ENCODE measurements around the gene HSF5. TPM values are rescaled to one million over a fixed set of nuclear protein-coding genes. Genes with fewer than 3 reads are reported as not detected.

The HSF5 gene
- total RNA-seq, 4 donors from 2014 or later: under 0.01 to 0.13 TPM; not detected in 2

GRCh38 chr17:58515286-58515685 lies 27.1 kb upstream of the HSF5 start:
- WGBS: 63% methylated on average over 2 of the region's 2 CpGs

GRCh38 chr17:58514770-58515157 lies 26.6 kb upstream of the HSF5 start:
- no peaks in the 10 kb centered on the region for H3K9me3 ChIP-seq
- peaks cover 19 to 31% (median 31%) of the 10 kb centered on the region in 4 donors for H3K36me3 ChIP-seq
- TF ChIP-seq POLR2AphosphoS5 (IDR thresholded peaks at IDR 0.05) (no peak), CTCF (IDR thresholded peaks at IDR 0.05) (no peak), POLR2A (IDR thresholded peaks at IDR 0.05; ENCODE audit: low read depth) (no peak)
- peaks cover 31 to 63% (median 56%) of the 10 kb centered on the region in 4 donors for H3K4me1 ChIP-seq
- WGBS: 20% methylated on average over 11 of the region's 11 CpGs
- H3K27me3 ChIP-seq: no peaks in the 10 kb centered on the region
- H3K27ac ChIP-seq (replicated peaks in 1 of 4): peak overlapping the region; percentile 86 to 99 (median 92)
- peak overlapping the region; percentile 67 to 81 (median 73) for H3K4me3 ChIP-seq
- intact Hi-C loops (cut with DNase I): loop anchor here (5.0 to 10.0 kb wide), 3 partner anchors 118 to 640 kb away; partner anchors contain the start of genes PRR11, SKA2 and SUPT4H1
- no peak for DNase-seq (ENCODE audit: extremely low spot score)

More at GRCh38 chr17:58515286-58515685, 27.1 kb upstream of the HSF5 start:
- intact Hi-C loops (cut with DNase I): loop anchor here (5.0 to 10.0 kb wide), 3 partner anchors 117 to 640 kb away; partner anchors contain the start of genes PRR11, SKA2 and SUPT4H1
- TF ChIP-seq POLR2AphosphoS5 (IDR thresholded peaks at IDR 0.05): no peak
- Histone ChIP-seq H3K9me3 (no peaks in the 10 kb centered on the region), H3K27me3 (no peaks in the 10 kb centered on the region), H3K27ac (replicated peaks in 1 of 4) (peak overlapping the region; percentile 86 to 99 (median 92)), H3K4me3 (no peak overlapping the region), H3K36me3 (peaks cover 14 to 26% (median 25%) of the 10 kb centered on the region in 4 donors), H3K4me1 (peaks cover 31 to 68% (median 62%) of the 10 kb centered on the region in 4 donors)
- no peak for DNase-seq (ENCODE audit: extremely low spot score)

- peaks cover 30 to 57% (median 50%) of the 10 kb centered on the region in 4 donors for H3K4me1 ChIP-seq
Observed at GRCh38 chr17:58513965-58514769, 26.0 kb upstream of the HSF5 start, which contains the start of gene MTMR4. TSS of gene MTMR4 (minus strand) at chr17:58514638. CDS start at chr17:58514407, 231 bp downstream.

GRCh38 chr17:58513267-58513964 lies 25.2 kb upstream of the HSF5 start:
- H3K36me3 ChIP-seq: peaks cover 31 to 45% (median 44%) of the 10 kb centered on the region in 4 donors
- H3K9me3 ChIP-seq: no peaks in the 10 kb centered on the region
- WGBS: 34% methylated on average over 14 of the region's 14 CpGs
- no peak for DNase-seq (ENCODE audit: extremely low spot score)
- peak overlapping the region in 1 of 4 donors; percentile 95 for H3K27ac ChIP-seq (replicated peaks in 1 of 4)
- H3K4me3 ChIP-seq: peak overlapping the region; percentile 67 to 81 (median 73)
- peaks cover 26 to 52% (median 45%) of the 10 kb centered on the region in 4 donors for H3K4me1 ChIP-seq
- H3K27me3 ChIP-seq: no peaks in the 10 kb centered on the region
- intact Hi-C loops (cut with DNase I): loop anchor here (10.0 kb wide), 2 partner anchors 159 to 641 kb away; partner anchors contain the start of genes PRR11, SKA2 and SUPT4H1
- TF ChIP-seq POLR2AphosphoS5 (IDR thresholded peaks at IDR 0.05): no peak

More at GRCh38 chr17:58513965-58514769, 26.0 kb upstream of the HSF5 start, which contains the start of gene MTMR4:
- H3K27me3 ChIP-seq: no peaks in the 10 kb centered on the region
- no peak for TF ChIP-seq CTCF (IDR thresholded peaks at IDR 0.05)
- peak; percentile 44 to 77 for TF ChIP-seq POLR2AphosphoS5 (IDR thresholded peaks at IDR 0.05)
- DNase-seq (ENCODE audit: extremely low spot score): no peak
- under 1% methylated on average over 21 of the region's 64 CpGs for whole genome bisulfite sequencing
- peak within 1 kb of the TSS; percentile 67 to 81 (median 73) for H3K4me3 ChIP-seq
- H3K9me3 ChIP-seq: no peaks in the 10 kb centered on the region
- H3K27ac ChIP-seq (replicated peaks in 1 of 4): peak within 1 kb of the TSS; percentile 86 to 99 (median 92)
- peaks cover 24 to 37% (median 37%) of the 10 kb centered on the region in 4 donors for H3K36me3 ChIP-seq
- intact Hi-C loops (cut with DNase I): loop anchor here (10.0 kb wide), 2 partner anchors 159 to 641 kb away; partner anchors contain the start of genes PRR11, SKA2 and SUPT4H1

GRCh38 chr17:58510075-58510474 lies 21.9 kb upstream of the HSF5 start:
- intact Hi-C loops (cut with DNase I): loop anchor here (10.0 kb wide), 2 partner anchors 155 to 645 kb away; partner anchors contain the start of genes PRR11, SKA2 and SUPT4H1
- 86% methylated on average over 5 of the region's 5 CpGs for WGBS
- DNase-seq (ENCODE audit: extremely low spot score): no peak

More at GRCh38 chr17:58510075-58510474, 21.9 kb upstream of the HSF5 start:
- Histone ChIP-seq H3K4me3 (no peak overlapping the region), H3K27me3 (no peaks in the 10 kb centered on the region), H3K9me3 (no peaks in the 10 kb centered on the region), H3K36me3 (peaks cover 62 to 78% (median 78%) of the 10 kb centered on the region in 4 donors), H3K27ac (replicated peaks in 1 of 4) (no peak overlapping the region), H3K4me1 (peaks cover 17 to 29% (median 21%) of the 10 kb centered on the region in 4 donors)
- no peak for TF ChIP-seq EP300 (IDR thresholded peaks at IDR 0.05)
- TF ChIP-seq POLR2A (IDR thresholded peaks at IDR 0.05; ENCODE audit: low read depth): no peak
- TF ChIP-seq CTCF (IDR thresholded peaks at IDR 0.05): no peak
- no peak for TF ChIP-seq POLR2AphosphoS5 (IDR thresholded peaks at IDR 0.05)

Measured in esophagus muscularis mucosa (tissue), 4 donors.